ENCODE results near the gene GPR22. TPM values are rescaled to one million over a fixed set of nuclear protein-coding genes. Genes with fewer than 3 reads are reported as not detected.

Gene GPR22
- total and polyA plus RNA-seq, 4 donors, result 5.1 to 38.2 (median 15.6) TPM

GRCh38 chr7:107471292-107472070, 1.6 kb downstream of the GPR22 start:
- no peaks in the 10 kb centered on the region for H3K36me3 ChIP-seq (ENCODE audit: control insufficient read depth, insufficient read depth, low read length)
- no CpG with 5 or more reads among the region's 3 CpGs for WGBS (ENCODE audit: insufficient coverage)
- H3K27ac ChIP-seq (ENCODE audit: low read depth, low read length), result no peak overlapping the region
- H3K4me3 ChIP-seq (ENCODE audit: low read depth, low read length), result peak overlapping the region; percentile 36
- H3K4me1 ChIP-seq (ENCODE audit: control insufficient read depth, insufficient read depth, low read length), result no peaks in the 10 kb centered on the region
- no peaks in the 10 kb centered on the region for H3K27me3 ChIP-seq (ENCODE audit: control insufficient read depth, insufficient read depth, low read length)
- peak in 1 of 6 donors; percentile 79 for DNase-seq (ENCODE audit: low read depth in 4 of 6, low spot score in 6 of 6)
- H3K9me3 ChIP-seq (ENCODE audit: control insufficient read depth, insufficient read depth, low read length), result no peaks in the 10 kb centered on the region

- H3K27ac ChIP-seq (ENCODE audit: low read depth, low read length), result no peak overlapping the region
- no CpG with 5 or more reads among the region's 3 CpGs for WGBS (ENCODE audit: insufficient coverage)
Observed at GRCh38 chr7:107472116-107472515, 2.3 kb downstream of the GPR22 start.

GRCh38 chr7:107474104-107474521, 4.3 kb downstream of the GPR22 start:
- no CpG with 5 or more reads among the region's 5 CpGs for WGBS (ENCODE audit: insufficient coverage)
- H3K9me3 ChIP-seq (ENCODE audit: control insufficient read depth, insufficient read depth, low read length), result no peaks in the 10 kb centered on the region
- no peaks in the 10 kb centered on the region for H3K4me1 ChIP-seq (ENCODE audit: control insufficient read depth, insufficient read depth, low read length)
- H3K4me3 ChIP-seq (ENCODE audit: low read depth, low read length), result no peak overlapping the region
- DNase-seq (ENCODE audit: low read depth in 4 of 6, low spot score in 6 of 6), result peak in 1 of 6 donors; percentile 67
- H3K36me3 ChIP-seq (ENCODE audit: control insufficient read depth, insufficient read depth, low read length), result no peaks in the 10 kb centered on the region
- no peak overlapping the region for H3K27ac ChIP-seq (ENCODE audit: low read depth, low read length)
- no peaks in the 10 kb centered on the region for H3K27me3 ChIP-seq (ENCODE audit: control insufficient read depth, insufficient read depth, low read length)

More at GRCh38 chr7:107472116-107472515, 2.3 kb downstream of the GPR22 start:
- H3K27me3 ChIP-seq (ENCODE audit: control insufficient read depth, insufficient read depth, low read length), result no peaks in the 10 kb centered on the region
- peak in 1 of 6 donors; percentile 47 for DNase-seq (ENCODE audit: low read depth in 4 of 6, low spot score in 6 of 6)
- no peaks in the 10 kb centered on the region for H3K36me3 ChIP-seq (ENCODE audit: control insufficient read depth, insufficient read depth, low read length)
- H3K4me1 ChIP-seq (ENCODE audit: control insufficient read depth, insufficient read depth, low read length), result no peaks in the 10 kb centered on the region
- H3K9me3 ChIP-seq (ENCODE audit: control insufficient read depth, insufficient read depth, low read length), result no peaks in the 10 kb centered on the region
- H3K4me3 ChIP-seq (ENCODE audit: low read depth, low read length), result peak overlapping the region; percentile 14

GRCh38 chr7:107479303-107479702, 9.4 kb downstream of the GPR22 start:
- no CpG with 5 or more reads among the region's 2 CpGs for WGBS (ENCODE audit: insufficient coverage)

GRCh38 chr7:107480932-107481331, 11.1 kb downstream of the GPR22 start:
- Histone ChIP-seq H3K9me3 (ENCODE audit: control insufficient read depth, insufficient read depth, low read length) (no peaks in the 10 kb centered on the region), H3K4me1 (ENCODE audit: control insufficient read depth, insufficient read depth, low read length) (no peaks in the 10 kb centered on the region), H3K4me3 (ENCODE audit: low read depth, low read length) (no peak overlapping the region), H3K36me3 (ENCODE audit: control insufficient read depth, insufficient read depth, low read length) (no peaks in the 10 kb centered on the region), H3K27me3 (ENCODE audit: control insufficient read depth, insufficient read depth, low read length) (no peaks in the 10 kb centered on the region), H3K27ac (ENCODE audit: low read depth, low read length) (no peak overlapping the region)
- no peak for DNase-seq (ENCODE audit: low read depth in 4 of 6, low spot score in 6 of 6)
- WGBS (ENCODE audit: insufficient coverage), result no CpG with 5 or more reads among the region's 3 CpGs

More at GRCh38 chr7:107479303-107479702, 9.4 kb downstream of the GPR22 start:
- Histone ChIP-seq H3K36me3 (ENCODE audit: control insufficient read depth, insufficient read depth, low read length) (no peaks in the 10 kb centered on the region), H3K4me3 (ENCODE audit: low read depth, low read length) (no peak overlapping the region), H3K27me3 (ENCODE audit: control insufficient read depth, insufficient read depth, low read length) (no peaks in the 10 kb centered on the region), H3K9me3 (ENCODE audit: control insufficient read depth, insufficient read depth, low read length) (no peaks in the 10 kb centered on the region), H3K27ac (ENCODE audit: low read depth, low read length) (no peak overlapping the region), H3K4me1 (ENCODE audit: control insufficient read depth, insufficient read depth, low read length) (no peaks in the 10 kb centered on the region)
- DNase-seq (ENCODE audit: low read depth in 4 of 6, low spot score in 6 of 6), result no peak

- Histone ChIP-seq H3K4me3 (ENCODE audit: low read depth, low read length) (no peak overlapping the region), H3K27me3 (ENCODE audit: control insufficient read depth, insufficient read depth, low read length) (no peaks in the 10 kb centered on the region), H3K4me1 (ENCODE audit: control insufficient read depth, insufficient read depth, low read length) (no peaks in the 10 kb centered on the region), H3K27ac (ENCODE audit: low read depth, low read length) (no peak overlapping the region), H3K36me3 (ENCODE audit: control insufficient read depth, insufficient read depth, low read length) (no peaks in the 10 kb centered on the region), H3K9me3 (ENCODE audit: control insufficient read depth, insufficient read depth, low read length) (no peaks in the 10 kb centered on the region)
- WGBS (ENCODE audit: insufficient coverage), result no CpG with 5 or more reads among the region's 1 CpG
- DNase-seq (ENCODE audit: low read depth in 4 of 6, low spot score in 6 of 6), result no peak
Observed at GRCh38 chr7:107482571-107482970, 12.7 kb downstream of the GPR22 start.

GRCh38 chr7:107486041-107486440, 16.2 kb downstream of the GPR22 start:
- Histone ChIP-seq H3K9me3 (ENCODE audit: control insufficient read depth, insufficient read depth, low read length) (no peaks in the 10 kb centered on the region), H3K27ac (ENCODE audit: low read depth, low read length) (no peak overlapping the region), H3K27me3 (ENCODE audit: control insufficient read depth, insufficient read depth, low read length) (no peaks in the 10 kb centered on the region), H3K36me3 (ENCODE audit: control insufficient read depth, insufficient read depth, low read length) (no peaks in the 10 kb centered on the region), H3K4me3 (ENCODE audit: low read depth, low read length) (no peak overlapping the region), H3K4me1 (ENCODE audit: control insufficient read depth, insufficient read depth, low read length) (no peaks in the 10 kb centered on the region)
- no peak for DNase-seq (ENCODE audit: low read depth in 4 of 6, low spot score in 6 of 6)
- no CpG with 5 or more reads among the region's 3 CpGs for WGBS (ENCODE audit: insufficient coverage)

- no peaks in the 10 kb centered on the region for H3K36me3 ChIP-seq (ENCODE audit: control insufficient read depth, insufficient read depth, low read length)
- WGBS (ENCODE audit: insufficient coverage), result no CpG with 5 or more reads among the region's 2 CpGs
Observed at GRCh38 chr7:107492875-107493274, 23.0 kb downstream of the GPR22 start.

GRCh38 chr7:107494315-107494751, 24.5 kb downstream of the GPR22 start:
- Histone ChIP-seq H3K4me3 (ENCODE audit: low read depth, low read length) (no peak overlapping the region), H3K9me3 (ENCODE audit: control insufficient read depth, insufficient read depth, low read length) (no peaks in the 10 kb centered on the region), H3K36me3 (ENCODE audit: control insufficient read depth, insufficient read depth, low read length) (no peaks in the 10 kb centered on the region), H3K4me1 (ENCODE audit: control insufficient read depth, insufficient read depth, low read length) (no peaks in the 10 kb centered on the region), H3K27me3 (ENCODE audit: control insufficient read depth, insufficient read depth, low read length) (no peaks in the 10 kb centered on the region), H3K27ac (ENCODE audit: low read depth, low read length) (no peak overlapping the region)
- DNase-seq (ENCODE audit: low read depth in 4 of 6, low spot score in 6 of 6), result no peak
- no CpG with 5 or more reads among the region's 3 CpGs for WGBS (ENCODE audit: insufficient coverage)

More at GRCh38 chr7:107492875-107493274, 23.0 kb downstream of the GPR22 start:
- no peak overlapping the region for H3K4me3 ChIP-seq (ENCODE audit: low read depth, low read length)
- no peaks in the 10 kb centered on the region for H3K4me1 ChIP-seq (ENCODE audit: control insufficient read depth, insufficient read depth, low read length)
- H3K9me3 ChIP-seq (ENCODE audit: control insufficient read depth, insufficient read depth, low read length), result no peaks in the 10 kb centered on the region
- DNase-seq (ENCODE audit: low read depth in 4 of 6, low spot score in 6 of 6), result no peak
- H3K27me3 ChIP-seq (ENCODE audit: control insufficient read depth, insufficient read depth, low read length), result no peaks in the 10 kb centered on the region
- H3K27ac ChIP-seq (ENCODE audit: low read depth, low read length), result no peak overlapping the region

GRCh38 chr7:107494884-107495283, 25.0 kb downstream of the GPR22 start:
- no peaks in the 10 kb centered on the region for H3K9me3 ChIP-seq (ENCODE audit: control insufficient read depth, insufficient read depth, low read length)
- 96% methylated on average over 2 of the region's 6 CpGs for WGBS (ENCODE audit: insufficient coverage)
- no peaks in the 10 kb centered on the region for H3K27me3 ChIP-seq (ENCODE audit: control insufficient read depth, insufficient read depth, low read length)
- no peak overlapping the region for H3K27ac ChIP-seq (ENCODE audit: low read depth, low read length)
- no peaks in the 10 kb centered on the region for H3K36me3 ChIP-seq (ENCODE audit: control insufficient read depth, insufficient read depth, low read length)
- H3K4me3 ChIP-seq (ENCODE audit: low read depth, low read length), result no peak overlapping the region
- no peak for DNase-seq (ENCODE audit: low read depth in 4 of 6, low spot score in 6 of 6)
- no peaks in the 10 kb centered on the region for H3K4me1 ChIP-seq (ENCODE audit: control insufficient read depth, insufficient read depth, low read length)

Measured in spinal cord (tissue), 10 donors.